Ishikawa (cell line): ENCODE data around the gene ANO3.

Source experiments
- CEBPB ChIP-seq: IDR thresholded peaks from 2 replicates; pipeline ENCODE4 v1.6.1; 2012
- CREB1 ChIP-seq: IDR thresholded peaks from 2 replicates; pipeline ENCODE4 v1.6.1; 2012; ENCODE audit warnings: low read depth
- EGR1 ChIP-seq: IDR thresholded peaks from 2 replicates; pipeline ENCODE4 v1.6.1; 2012
- EP300 ChIP-seq: IDR thresholded peaks from 2 replicates; pipeline ENCODE4 v1.6.1; 2012; ENCODE audit warnings: borderline replicate concordance
- FOXM1 ChIP-seq: IDR thresholded peaks from 2 replicates; pipeline ENCODE4 v1.6.1; 2012; ENCODE audit warnings: low read depth, borderline replicate concordance
- MAX ChIP-seq: IDR thresholded peaks from 2 replicates; pipeline ENCODE4 v1.6.1; 2012
- NFIC ChIP-seq: IDR thresholded peaks from 2 replicates; pipeline ENCODE4 v1.6.1; 2012
- RAD21 ChIP-seq: IDR thresholded peaks from 2 replicates; pipeline ENCODE4 v1.6.1; 2012; ENCODE audit warnings: low read depth
- REST ChIP-seq: IDR thresholded peaks from 2 replicates; pipeline ENCODE4 v1.6.1; 2012; ENCODE audit warnings: low read depth, mild to moderate bottlenecking
- TAF1 ChIP-seq: IDR thresholded peaks from 2 replicates; pipeline ENCODE4 v1.6.1; 2012; ENCODE audit warnings: low read depth, mild to moderate bottlenecking
- TCF12 ChIP-seq: IDR thresholded peaks from 2 replicates; pipeline ENCODE4 v1.6.1; 2012; ENCODE audit warnings: low read depth
- TEAD4 ChIP-seq: IDR thresholded peaks from 2 replicates; pipeline ENCODE4 v1.6.1; 2012
- USF1 ChIP-seq: IDR thresholded peaks from 2 replicates; pipeline ENCODE4 v1.6.1; 2012
- YY1 ChIP-seq: IDR thresholded peaks from 2 replicates; pipeline ENCODE4 v1.6.1; 2012; ENCODE audit warnings: low read depth
- ZBTB7A ChIP-seq: IDR thresholded peaks from 2 replicates; pipeline ENCODE4 v1.6.1; 2012; ENCODE audit warnings: low read depth

Gene ANO3

GRCh38 chr11:26571861-26572654 is 240.1 kb downstream of the ANO3 start, which contains the start of gene MUC15:
Gene MUC15, minus strand, starts transcription at chr11:26572263. Its CDS starts 5,169 bp downstream, at chr11:26567094.
- TF ChIP-seq EGR1 (no peak), EP300 (no peak), CREB1 (no peak), RAD21 (no peak), TAF1 (no peak), ZBTB7A (no peak), TCF12 (no peak), MAX (no peak), YY1 (no peak)

- TF ChIP-seq YY1 (no peak), TEAD4 (peak; percentile 40; the same call in 1 of the 2 replicates)
Observed at GRCh38 chr11:26572770-26573402, 241.0 kb downstream of the ANO3 start.

GRCh38 chr11:26573896-26574295 is 242.0 kb downstream of the ANO3 start:
- TF ChIP-seq TCF12 (no peak), MAX (no peak), NFIC (no peak), REST (no peak), ZBTB7A (no peak), CEBPB (no peak)

GRCh38 chr11:26575946-26576345 is 244.0 kb downstream of the ANO3 start:
- TF ChIP-seq EGR1 (no peak), CEBPB (no peak), YY1 (no peak), NFIC (no peak), TEAD4 (no peak), REST (no peak), TAF1 (no peak), RAD21 (no peak), CREB1 (no peak), FOXM1 (no peak), MAX (no peak), ZBTB7A (no peak), USF1 (no peak), EP300 (no peak)

GRCh38 chr11:26578998-26579661 is 247.2 kb downstream of the ANO3 start:
- TF ChIP-seq TEAD4 (no peak), NFIC (no peak), TAF1 (no peak), EP300 (no peak), TCF12 (no peak), CEBPB (no peak), USF1 (no peak), MAX (no peak), EGR1 (no peak), RAD21 (no peak), FOXM1 (no peak), YY1 (no peak), ZBTB7A (no peak), REST (no peak), CREB1 (no peak)
